Ishikawa (cell line): ENCODE data around the gene SLC9A9.

Experiments
- CEBPB ChIP-seq: IDR thresholded peaks from 2 replicates; pipeline ENCODE4 v1.6.1; 2012
- CREB1 ChIP-seq: IDR thresholded peaks from 2 replicates; pipeline ENCODE4 v1.6.1; 2012; ENCODE audit warnings: low read depth
- EGR1 ChIP-seq: IDR thresholded peaks from 2 replicates; pipeline ENCODE4 v1.6.1; 2012
- EP300 ChIP-seq: IDR thresholded peaks from 2 replicates; pipeline ENCODE4 v1.6.1; 2012; ENCODE audit warnings: borderline replicate concordance
- FOXM1 ChIP-seq: IDR thresholded peaks from 2 replicates; pipeline ENCODE4 v1.6.1; 2012; ENCODE audit warnings: low read depth, borderline replicate concordance
- MAX ChIP-seq: IDR thresholded peaks from 2 replicates; pipeline ENCODE4 v1.6.1; 2012
- NFIC ChIP-seq: IDR thresholded peaks from 2 replicates; pipeline ENCODE4 v1.6.1; 2012
- RAD21 ChIP-seq: IDR thresholded peaks from 2 replicates; pipeline ENCODE4 v1.6.1; 2012; ENCODE audit warnings: low read depth
- REST ChIP-seq: IDR thresholded peaks from 2 replicates; pipeline ENCODE4 v1.6.1; 2012; ENCODE audit warnings: low read depth, mild to moderate bottlenecking
- TAF1 ChIP-seq: IDR thresholded peaks from 2 replicates; pipeline ENCODE4 v1.6.1; 2012; ENCODE audit warnings: low read depth, mild to moderate bottlenecking
- TCF12 ChIP-seq: IDR thresholded peaks from 2 replicates; pipeline ENCODE4 v1.6.1; 2012; ENCODE audit warnings: low read depth
- TEAD4 ChIP-seq: IDR thresholded peaks from 2 replicates; pipeline ENCODE4 v1.6.1; 2012
- USF1 ChIP-seq: IDR thresholded peaks from 2 replicates; pipeline ENCODE4 v1.6.1; 2012
- YY1 ChIP-seq: IDR thresholded peaks from 2 replicates; pipeline ENCODE4 v1.6.1; 2012; ENCODE audit warnings: low read depth
- ZBTB7A ChIP-seq: IDR thresholded peaks from 2 replicates; pipeline ENCODE4 v1.6.1; 2012; ENCODE audit warnings: low read depth

The SLC9A9 gene

GRCh38 chr3:143294188-143294587 lies 554.1 kb downstream of the SLC9A9 start:
- TF ChIP-seq RAD21 (no peak), CREB1 (no peak), FOXM1 (no peak), CEBPB (no peak), TAF1 (no peak), YY1 (no peak)

GRCh38 chr3:143291836-143292447 lies 556.3 kb downstream of the SLC9A9 start:
- TF ChIP-seq RAD21, result no peak
- no peak for TF ChIP-seq FOXM1

GRCh38 chr3:143288944-143289343 lies 559.3 kb downstream of the SLC9A9 start:
- TF ChIP-seq EGR1, result no peak
- no peak for TF ChIP-seq TAF1
- TF ChIP-seq REST, result no peak
- TF ChIP-seq CEBPB, result no peak
- no peak for TF ChIP-seq CREB1

GRCh38 chr3:143287403-143287802 lies 560.9 kb downstream of the SLC9A9 start:
- TF ChIP-seq TEAD4 (no peak), USF1 (no peak), CEBPB (no peak), EGR1 (no peak), CREB1 (no peak), YY1 (no peak), ZBTB7A (no peak), RAD21 (peak; percentile 8; the same call in 1 of the 2 replicates), FOXM1 (no peak), NFIC (peak; percentile 65), REST (no peak), EP300 (peak; percentile 30; the same call in 1 of the 2 replicates), MAX (0 out of 2 replicates have a peak, but pooled peaks have one; percentile 5), TCF12 (0 out of 2 replicates have a peak, but pooled peaks have one; percentile 41), TAF1 (no peak)

- TF ChIP-seq FOXM1, result no peak
- TF ChIP-seq TAF1, result no peak
- no peak for TF ChIP-seq CREB1
- no peak for TF ChIP-seq EP300
- no peak for TF ChIP-seq CEBPB
- TF ChIP-seq TEAD4, result no peak
- no peak for TF ChIP-seq EGR1
- TF ChIP-seq ZBTB7A, result no peak
- no peak for TF ChIP-seq USF1
- no peak for TF ChIP-seq TCF12
- TF ChIP-seq YY1, result no peak
- no peak for TF ChIP-seq MAX
- TF ChIP-seq NFIC, result no peak
- TF ChIP-seq RAD21, result no peak
- no peak for TF ChIP-seq REST
These were observed 561.8 kb downstream of the SLC9A9 start for GRCh38 chr3:143286392-143287010.
